Iris pigment epithelial cell (primary cell): ENCODE results near the gene ARL6.
A peak's percentile ranks its signal among the peaks of the same experiment; 100 is the strongest.

Experiments
- DNase-seq: peaks from one replicate; pipeline ENCODE4 v3.0.0-alpha.2; 2011; ENCODE audit warnings: low read depth

Gene ARL6, protein sequence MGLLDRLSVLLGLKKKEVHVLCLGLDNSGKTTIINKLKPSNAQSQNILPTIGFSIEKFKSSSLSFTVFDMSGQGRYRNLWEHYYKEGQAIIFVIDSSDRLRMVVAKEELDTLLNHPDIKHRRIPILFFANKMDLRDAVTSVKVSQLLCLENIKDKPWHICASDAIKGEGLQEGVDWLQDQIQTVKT

DNA sequence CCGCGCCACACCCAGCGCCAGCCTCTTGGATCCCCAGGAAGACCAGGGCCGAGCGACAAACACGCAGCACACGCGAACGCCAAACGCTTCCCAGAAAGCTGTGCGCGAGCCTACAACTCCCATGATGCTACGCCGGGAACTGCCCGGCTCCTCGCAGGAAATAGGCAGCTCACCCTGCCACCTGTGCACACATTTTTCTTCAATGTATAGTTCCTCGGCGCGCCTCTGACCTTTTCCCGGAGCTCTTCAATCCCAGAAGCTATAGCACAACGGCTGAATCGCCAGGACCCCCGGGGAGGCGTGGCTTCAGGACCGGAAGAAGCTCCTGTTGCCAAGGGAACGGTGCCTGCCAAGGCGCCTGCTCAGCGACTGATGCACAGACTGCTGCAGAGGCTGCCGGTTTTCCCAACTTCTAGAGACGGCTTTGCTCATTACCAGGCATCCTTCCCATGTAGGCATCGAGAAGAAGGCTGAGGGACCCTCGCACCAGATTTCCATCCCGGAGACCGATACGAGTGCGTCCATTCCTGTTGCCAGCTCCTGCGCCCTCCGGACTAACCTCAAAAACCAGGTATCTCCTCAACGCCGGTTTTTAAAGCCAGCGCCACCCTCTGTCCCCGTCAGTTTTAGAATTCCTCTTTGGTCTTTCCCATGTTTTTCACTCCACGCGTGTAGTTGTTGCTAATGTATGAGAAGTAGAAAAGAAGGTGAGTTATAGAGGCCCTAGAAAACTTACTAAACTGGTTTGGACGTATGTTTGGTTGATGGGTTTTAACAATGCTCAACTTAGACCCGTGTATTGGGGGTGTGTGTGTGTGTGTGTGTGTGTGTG lies at the start of gene ARL6:
Gene ARL6, plus strand, starts transcription at position 352 of the 832 bp plus-strand sequence. CDS start 3,350 bp downstream, outside the sequence.
- DNase-seq, result peak; percentile 85

DNA sequence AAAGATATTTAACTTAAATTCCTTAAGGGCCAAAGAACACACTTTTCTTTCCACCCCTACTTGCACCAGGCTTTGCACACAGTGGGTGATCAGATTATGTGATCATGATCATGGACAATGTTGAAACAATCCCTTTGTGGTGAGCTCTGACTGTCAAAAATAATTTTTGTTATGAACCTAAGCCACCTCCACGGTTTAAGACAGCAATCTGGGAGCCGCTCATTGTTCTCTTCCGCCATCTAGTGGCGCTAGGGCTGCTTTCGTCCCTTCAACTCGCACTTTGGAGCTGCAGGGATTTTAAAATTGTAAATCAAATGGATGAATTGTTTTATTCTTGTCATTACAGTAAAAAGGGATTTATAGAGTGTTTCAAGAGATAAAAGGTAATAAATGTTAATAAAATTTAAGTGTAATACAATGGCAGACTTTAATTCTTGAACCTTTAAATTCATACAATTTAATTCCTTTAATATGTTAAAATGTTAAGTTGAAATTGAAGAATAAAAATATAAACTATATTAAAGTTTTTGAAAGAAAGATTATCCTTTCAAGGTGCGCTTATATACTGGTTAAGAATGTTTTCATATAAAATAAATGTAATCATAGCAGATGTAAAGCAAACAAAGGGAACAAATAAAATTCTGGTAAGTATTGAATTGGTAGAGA lies 45.3 kb upstream of the ARL6 start:
- DNase-seq, result peak; percentile 63

DNA sequence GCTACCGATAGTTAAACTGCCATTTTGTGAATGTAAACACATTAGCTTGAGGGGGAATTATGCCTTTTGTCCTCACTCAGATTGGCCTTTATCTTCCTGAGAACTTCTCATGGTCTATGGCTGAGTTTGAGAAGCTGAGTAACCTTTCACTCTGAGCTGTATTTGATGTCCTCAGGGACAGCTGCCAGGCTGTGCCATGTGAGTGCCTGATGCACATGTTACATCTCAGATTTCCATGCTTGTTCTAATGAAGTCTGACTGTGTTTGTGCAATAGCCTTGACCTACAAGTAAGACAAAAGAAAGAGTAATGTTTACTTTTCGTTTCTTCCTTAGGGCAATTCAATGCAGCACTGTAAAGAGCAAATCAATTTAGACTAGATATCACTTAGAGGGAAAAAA lies 44.1 kb upstream of the ARL6 start:
- DNase-seq, result peak; percentile 2

DNA sequence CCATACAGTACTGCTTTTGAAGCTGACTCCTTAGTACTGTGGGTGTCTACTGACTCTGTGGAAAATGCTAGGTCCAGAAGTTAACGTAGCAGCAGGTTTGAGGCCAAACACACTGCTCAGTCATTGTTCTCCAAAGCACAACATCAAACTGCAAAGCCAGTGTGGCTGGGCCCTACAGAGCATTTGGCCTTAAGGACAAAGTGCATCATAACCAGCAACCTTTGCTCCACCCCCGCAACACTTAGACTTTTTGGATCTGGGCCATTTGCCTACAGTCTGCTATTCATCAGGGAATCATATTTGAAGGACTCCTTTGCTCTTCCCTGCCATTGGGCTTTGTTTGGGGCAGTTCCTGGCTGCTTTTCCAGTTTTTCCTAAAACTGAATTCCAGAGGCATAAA lies 43.1 kb upstream of the ARL6 start:
- DNase-seq, result no peak

DNA sequence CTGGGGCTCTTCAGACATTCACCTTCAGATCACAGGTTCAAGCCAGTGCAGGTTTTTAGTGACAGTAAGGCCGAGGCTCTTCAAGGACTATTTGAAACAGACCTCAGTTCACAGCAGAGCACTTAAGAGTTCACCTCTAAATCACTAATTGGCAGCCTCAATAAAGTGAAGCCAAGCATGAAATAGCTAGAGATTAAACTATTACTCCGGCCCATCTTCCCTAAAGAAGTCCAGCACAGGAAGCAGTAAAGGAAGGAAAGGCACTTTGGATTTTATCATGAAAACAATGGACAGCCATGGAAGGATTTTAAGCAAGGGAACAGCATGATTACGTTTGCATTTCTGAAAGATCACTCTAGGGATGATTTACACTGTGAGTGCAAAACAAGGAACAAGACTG lies 27.6 kb upstream of the ARL6 start:
- DNase-seq, result no peak

DNA sequence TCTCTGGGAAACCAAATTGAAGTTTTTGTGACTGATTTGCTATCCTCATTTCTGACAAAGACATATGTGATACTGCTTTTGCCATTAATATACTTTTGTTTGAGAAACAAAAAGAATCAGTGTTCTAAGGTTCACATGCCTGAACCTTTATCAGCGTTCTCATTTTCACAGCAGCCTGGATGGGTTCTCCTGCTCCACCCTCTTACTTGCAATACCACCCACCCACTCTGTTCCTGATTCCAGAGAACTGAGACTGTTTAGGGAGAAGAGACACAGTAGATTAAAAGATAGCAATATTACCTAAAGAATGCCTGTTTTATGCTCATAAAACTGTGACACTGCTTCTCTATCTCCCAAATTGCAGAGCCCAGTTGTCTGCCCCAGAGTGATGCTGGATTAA lies 25.8 kb upstream of the ARL6 start:
- DNase-seq, result no peak

DNA sequence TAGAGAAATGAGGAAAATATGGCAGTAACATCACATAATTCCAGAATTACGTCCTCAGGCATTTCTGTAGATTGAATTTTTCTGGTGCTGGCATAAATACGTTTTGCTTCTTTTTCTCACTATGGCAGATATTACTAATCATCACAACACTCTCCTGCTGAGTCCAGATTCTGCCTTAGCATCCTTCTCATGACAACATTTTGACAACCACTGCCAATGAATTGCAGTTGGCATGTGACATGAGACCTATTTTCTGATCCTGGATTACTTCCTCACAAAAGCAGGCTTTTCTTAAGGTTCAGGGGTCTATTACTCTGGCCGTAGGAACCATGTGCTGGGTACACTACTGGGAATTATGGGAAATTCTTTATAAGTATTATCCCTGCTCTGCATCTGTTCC lies 22.5 kb upstream of the ARL6 start:
- DNase-seq, result no peak

DNA sequence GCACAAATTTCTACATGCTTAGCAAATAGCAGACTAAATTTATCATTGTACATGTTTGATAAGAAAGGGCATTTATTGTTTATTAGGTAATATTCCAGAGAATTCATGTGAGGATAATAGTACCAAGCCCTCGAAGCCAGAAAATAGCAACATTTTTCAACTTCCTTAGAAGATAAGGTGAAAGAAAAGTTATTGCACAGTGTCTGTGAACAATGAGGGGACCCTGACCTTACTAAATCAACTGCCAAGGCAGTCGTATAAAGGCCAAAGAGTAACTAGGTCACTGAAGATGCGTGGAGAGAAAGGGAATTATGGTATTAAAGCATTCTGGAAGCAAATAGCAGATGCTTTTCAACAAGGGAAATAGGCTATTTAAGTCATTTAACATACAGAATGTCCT lies 20.3 kb upstream of the ARL6 start:
- DNase-seq, result no peak

DNA sequence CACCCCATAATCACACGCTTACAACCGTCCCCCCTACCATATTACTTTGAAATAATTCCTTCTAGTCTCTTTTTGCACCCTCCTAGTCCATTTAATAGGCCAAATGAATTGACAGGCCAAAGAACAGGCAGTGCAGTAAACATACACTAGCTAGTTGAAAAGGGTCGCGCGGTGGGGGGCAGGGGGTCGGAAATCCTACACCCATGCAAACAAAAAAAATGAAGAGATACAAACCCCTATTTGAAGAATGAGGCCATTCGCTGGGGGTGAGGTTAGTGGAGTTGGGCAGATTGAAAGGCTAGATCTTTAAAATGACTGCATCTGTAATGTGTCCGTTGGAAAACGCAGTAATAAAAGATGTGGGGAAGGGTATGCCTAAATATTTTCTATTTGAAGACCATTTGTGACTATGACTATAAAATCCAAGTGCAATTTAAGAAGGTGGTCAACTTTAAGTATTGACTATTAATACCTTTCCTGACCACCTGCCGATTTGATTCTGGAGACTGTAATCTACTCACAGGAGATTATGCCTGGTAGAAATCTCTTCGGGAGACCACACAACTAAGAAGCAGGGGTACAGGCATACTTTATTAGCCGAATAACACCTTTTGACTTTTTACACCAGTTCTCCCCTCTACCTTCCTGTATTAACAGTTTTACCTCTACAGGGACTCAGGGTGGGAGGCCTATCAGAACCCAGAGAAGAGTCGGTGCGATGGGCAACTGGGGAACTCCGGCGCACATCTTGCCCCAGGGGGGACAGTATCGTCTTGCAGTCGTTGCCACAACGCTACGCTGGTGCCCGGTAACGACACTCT lies 762 bp upstream of the ARL6 start:
- no peak for DNase-seq

DNA sequence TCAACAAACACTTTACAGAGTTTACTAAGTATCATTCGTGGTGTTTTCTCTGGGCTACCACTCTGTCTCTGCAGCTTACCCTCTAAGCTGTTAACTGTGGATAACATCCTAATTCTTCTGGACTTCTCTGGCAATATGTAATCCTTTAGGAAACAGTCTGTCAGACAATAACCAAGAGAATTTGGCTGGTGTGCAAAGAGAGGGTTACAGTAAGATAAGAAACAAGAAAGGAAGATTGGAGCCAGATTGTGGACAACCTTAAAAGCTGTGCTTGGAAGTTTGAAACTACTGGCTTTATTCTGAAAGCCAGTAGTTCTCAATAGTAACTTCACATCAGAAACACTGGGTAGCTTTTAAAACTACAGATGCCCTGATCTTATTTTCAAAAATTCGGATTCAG lies 778 bp downstream of the ARL6 start:
- DNase-seq, result peak; percentile 2

DNA sequence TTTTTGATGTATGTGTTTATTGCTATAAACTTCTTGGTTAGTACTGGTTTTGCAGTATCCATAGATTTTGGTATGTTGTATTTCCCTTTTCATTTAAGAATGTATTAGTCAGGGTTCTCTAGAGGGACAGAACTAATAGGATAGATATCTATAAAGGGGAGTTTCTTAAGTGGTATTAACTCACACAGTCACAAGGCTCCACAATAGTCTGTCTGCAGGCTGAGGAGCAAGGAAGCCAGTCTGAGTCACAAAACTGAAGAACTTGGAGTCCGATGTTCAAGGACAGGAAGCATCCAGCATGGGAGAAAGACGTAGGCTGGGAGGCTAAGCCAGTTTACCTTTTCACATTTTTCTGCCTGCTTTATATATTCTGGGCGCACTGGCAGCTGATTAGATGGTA lies 8.4 kb downstream of the ARL6 start:
- DNase-seq, result peak; percentile 59

DNA sequence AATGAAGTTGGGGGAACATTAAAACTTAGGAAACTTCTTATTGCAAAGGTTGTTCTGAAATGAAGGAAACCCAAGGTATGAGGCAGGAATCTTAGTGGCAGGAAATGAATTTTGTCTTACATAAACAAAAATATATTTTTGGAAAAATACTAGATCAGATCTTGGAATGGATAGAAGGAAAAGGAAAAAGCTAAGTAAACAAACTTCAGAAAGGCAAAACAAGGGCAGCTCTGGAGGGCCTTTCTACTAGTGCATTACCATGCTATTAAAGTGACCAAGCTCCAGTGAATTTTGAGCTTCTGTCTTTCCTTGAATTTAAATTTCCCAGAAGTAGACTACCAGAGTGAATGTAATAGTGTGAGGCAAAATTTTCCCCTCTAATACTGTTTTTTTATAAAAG lies 13.6 kb downstream of the ARL6 start:
- peak; percentile 6 for DNase-seq

DNA sequence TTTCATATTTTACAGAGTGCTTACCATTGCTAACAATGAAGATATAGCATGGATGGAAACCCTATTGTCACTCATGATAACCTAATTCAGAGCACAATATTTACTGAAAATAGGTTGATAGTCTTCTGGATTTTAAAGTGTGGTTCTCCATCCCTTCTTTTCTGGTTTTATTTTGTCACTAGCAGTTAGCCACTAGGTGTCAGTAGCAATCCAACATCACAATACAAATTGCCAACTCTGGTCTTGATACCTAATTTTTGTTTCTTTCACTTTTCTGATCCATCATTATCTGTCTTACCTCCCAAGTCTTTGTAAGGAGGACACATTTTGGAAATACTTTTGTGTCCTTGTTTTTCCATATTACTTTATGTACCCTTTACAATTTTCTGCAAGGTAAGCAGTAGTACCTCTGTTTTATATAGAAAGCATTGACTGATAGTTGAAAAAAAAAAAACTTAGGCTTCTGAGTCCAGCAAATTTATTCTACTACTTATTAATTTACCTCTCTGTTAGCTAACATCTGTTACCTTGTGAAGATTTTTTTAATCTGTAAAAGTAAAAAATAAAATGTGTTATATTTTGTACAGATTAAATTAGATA lies 29.0 kb downstream of the ARL6 start:
- peak; percentile 56 for DNase-seq

DNA sequence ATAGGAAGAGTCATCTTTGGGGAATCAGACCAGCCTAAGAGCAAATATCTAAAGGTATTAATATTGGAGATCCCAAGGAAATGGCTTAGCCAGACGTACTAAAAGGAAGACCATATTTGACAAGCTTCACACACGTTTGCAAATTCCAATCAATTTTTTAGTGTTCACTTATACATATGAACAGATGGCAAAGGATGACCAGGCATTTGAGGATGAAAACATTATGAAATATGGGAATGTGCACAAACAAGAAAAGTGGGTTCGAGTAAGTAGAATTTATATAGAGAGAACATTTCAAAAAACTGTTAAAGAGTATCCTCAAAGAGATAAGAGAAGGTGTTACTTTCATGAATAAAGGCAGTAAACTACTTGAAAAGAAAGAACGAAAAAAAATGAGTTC lies 31.4 kb downstream of the ARL6 start:
- DNase-seq, result no peak

DNA sequence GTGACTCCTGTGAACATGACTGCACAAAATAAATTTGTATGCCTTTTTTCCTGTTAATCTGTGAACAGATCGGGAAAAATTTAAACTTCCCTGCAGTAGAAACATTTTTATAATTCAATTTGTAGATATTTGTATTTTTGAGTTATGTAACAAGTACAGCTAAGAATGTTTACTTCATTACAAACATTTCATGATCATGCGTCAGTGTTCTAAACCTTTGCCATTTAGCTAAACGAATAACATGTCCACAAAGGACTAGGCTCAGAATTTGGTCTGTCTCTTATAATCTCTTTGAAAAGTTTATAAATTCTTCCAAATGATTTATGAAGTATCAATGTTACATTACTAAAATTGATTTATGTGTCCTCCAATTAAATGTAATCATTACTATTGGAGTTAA lies 39.9 kb downstream of the ARL6 start:
- DNase-seq, result no peak

DNA sequence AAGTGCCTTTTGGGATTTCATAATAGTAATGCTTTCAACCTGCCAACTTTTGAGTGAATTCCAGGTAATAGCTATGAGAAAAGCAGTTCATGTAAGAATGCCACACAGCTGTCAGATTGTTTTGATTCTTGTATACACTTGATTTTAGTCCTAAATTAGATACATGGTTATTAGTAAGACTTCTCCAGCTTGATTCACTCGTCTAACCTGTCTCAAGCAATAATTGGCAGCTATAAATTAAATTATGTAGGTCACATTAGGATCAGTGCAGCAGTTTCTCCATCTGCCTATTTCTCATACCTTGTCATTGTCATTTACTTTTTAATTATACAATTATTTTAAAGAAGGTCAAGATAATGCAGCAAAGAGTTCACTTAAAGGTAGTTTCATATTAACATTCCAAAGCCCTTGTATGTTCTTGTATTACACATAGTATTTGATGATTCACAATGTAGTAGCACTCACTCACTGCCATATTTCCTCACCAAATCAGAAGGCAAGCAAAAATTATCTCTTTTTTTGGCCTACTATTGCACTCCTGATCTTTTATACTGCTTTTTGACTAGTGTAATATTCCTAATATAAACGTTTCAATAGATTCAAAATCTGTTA lies 46.3 kb downstream of the ARL6 start:
- peak; percentile 54 for DNase-seq

DNA sequence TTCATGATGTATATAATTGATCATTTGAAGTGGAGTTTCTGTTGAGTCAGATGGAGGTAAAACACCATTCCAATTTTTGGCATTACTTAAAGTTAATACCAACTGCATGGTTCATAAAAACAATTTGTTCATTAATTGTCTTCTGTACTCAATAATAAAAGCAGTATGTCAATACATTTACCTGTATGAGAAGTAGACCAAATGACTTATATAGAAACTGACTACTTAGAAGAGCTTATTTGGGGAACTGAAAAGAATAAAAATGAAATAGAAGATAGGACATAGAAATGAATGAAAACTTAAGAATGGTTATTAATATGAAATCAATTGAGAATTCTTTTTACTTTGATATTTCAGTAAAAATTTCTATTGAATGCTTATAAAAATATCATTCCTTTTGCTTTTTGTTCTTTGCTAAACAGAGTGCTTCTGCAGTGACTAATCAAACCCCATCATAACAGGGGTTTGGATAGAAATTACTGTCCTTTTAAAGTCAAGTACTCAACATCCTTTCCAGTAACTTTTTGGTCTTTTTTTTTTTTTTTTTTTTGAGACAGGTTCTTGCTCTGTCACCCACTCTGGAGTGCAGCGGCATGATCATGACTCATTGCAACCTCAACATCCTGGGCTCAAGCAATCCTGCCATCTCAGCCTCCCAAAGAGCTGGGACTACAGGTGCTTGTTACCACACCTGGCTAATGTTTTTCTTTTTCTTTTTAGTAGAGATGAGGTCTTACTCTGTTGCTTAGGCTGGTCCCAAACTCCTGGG lies 50.8 kb downstream of the ARL6 start:
- no peak for DNase-seq

DNA sequence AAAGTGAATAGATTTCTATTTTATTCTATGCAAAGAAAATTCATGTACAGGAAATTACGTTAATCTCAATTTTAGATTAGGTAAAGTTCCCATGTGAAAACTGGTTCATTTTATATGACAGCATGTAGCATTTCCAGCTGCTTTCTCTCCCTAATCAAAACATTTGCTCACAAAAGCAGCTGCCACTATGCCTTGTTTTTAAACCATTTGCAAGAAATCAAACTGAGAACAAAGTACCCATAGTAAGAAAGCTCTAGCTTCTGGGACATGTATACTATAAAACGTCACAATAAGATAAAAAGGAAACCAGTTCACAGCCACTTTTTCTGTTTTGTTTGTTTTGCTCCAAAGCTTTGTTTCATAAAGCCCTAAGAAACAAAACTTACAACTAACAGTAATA lies 52.3 kb downstream of the ARL6 start:
- DNase-seq, result no peak

DNA sequence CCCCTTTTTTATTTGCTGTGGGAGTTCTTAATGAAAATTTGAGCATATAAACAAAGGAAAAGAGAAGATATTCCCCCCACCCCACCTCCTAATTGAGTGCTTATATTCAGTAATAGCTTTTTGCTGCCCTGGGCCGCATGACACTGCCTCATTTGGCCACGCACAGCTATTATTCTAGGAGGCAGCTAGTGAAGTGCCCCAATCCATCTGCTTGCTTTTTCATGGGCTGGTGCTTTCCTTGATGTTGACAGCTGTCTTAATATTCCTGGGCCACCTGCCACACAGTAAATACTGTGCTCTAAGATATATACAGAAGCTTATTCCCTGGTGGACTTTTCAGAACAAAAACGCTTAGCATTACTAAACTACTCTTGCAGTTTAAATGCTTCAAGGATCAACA lies 53.4 kb downstream of the ARL6 start:
- no peak for DNase-seq

DNA sequence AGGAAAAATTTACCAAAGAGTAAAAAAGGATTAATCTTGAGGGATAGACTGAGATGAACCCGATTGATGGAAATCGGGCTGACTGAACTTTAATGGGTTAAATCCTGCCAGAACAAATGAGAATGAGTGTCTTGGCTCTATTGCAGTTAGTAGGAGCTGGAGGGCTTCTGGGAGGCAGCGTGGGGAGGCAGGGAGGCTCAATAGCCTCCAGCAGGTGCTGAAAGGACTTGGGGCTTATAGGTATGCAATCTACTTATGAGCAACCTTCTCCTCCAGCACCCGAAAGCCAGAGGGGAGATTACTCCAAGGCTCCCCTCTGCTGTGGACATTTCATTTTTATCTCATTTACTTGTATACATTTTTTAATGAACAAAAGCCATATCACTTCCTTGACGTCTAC lies 56.2 kb downstream of the ARL6 start:
- DNase-seq, result no peak

DNA sequence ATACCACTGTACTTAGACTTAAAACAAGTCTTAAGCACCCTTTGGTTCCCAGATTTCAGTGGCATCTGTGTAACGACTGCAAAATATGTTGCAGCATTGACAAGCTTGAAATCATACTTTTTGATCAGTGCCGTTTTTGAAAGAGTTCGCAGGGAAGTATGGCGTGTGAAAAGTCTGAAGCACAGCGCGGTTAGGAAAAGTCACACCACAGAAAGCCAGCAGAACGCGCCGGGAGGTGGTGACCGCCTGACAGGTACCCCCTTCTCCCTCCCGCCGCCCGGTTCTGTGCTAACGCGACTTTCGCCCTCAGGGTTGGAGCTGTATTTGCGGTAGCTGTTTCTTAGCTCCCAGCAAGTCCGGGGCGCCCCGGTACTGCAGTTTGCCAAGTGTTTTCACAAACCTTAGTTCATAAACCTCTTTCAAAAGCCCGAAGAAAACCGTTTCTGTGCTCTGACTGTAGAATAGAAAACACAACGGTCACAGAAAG lies 56.8 kb downstream of the ARL6 start:
- DNase-seq, result peak; percentile 81
